Naive thymus-derived CD8-positive, alpha-beta T cell (primary cell): ENCODE results near the gene LAMA2. TPM values are rescaled to one million over a fixed set of nuclear protein-coding genes. Genes with fewer than 3 reads are reported as not detected.

Source experiments
- ATAC-seq, 2 donors: fragments of 150-1000 bp; cut with Tn5 transposase in 1 of 2; sonication (Bioruptor Pico), chemical (Tn5 transposase) in 1 of 2; 1 replicate in 1 of 2; 2 replicates in 1 of 2; pipeline ENCODE4 v1.10.0; 2021; ENCODE audit warnings: mild to moderate bottlenecking in 2 of 2, moderate library complexity in 2 of 2
- POLR2A ChIA-PET: fragments of 350-600 bp; sonication (Branson Sonifier 250); formaldehyde crosslinking; loops from one replicate; lab custom pipeline; 2021; ENCODE audit warnings: antibody characterized with exemption; lab: Charles Lee
- DNase-seq, 10 donors: peaks; one replicate each; pipeline versions ENCODE4 v3.0.0 to v3.0.0-alpha.2; 2020 to 2022
- H3K27ac Mint-ChIP-seq, 10 donors: one replicate each; pipeline ENCODE4 v1.8.0; 2020 to 2022; ENCODE audit warnings: mild to moderate bottlenecking in 10 of 10, mixed read lengths in 10 of 10, moderate library complexity in 4 of 10, inconsistent platforms in 1 of 10
- H3K27me3 Mint-ChIP-seq, 5 donors: one replicate each; pipeline ENCODE4 v1.8.0; 2021 to 2022; ENCODE audit warnings: mixed read lengths in 5 of 5
- H3K36me3 Mint-ChIP-seq, 3 donors: one replicate each; pipeline ENCODE4 v1.8.0; 2020 to 2022; ENCODE audit warnings: mixed read lengths in 3 of 3, mild to moderate bottlenecking in 2 of 3, inconsistent platforms in 1 of 3
- H3K4me1 Mint-ChIP-seq, 4 donors: one replicate each; pipeline ENCODE4 v1.8.0; 2021 to 2022; ENCODE audit warnings: mixed read lengths in 4 of 4
- H3K4me3 Mint-ChIP-seq, 10 donors: one replicate each; pipeline ENCODE4 v1.8.0; 2020 to 2022; ENCODE audit warnings: mild to moderate bottlenecking in 10 of 10, mixed read lengths in 10 of 10, moderate library complexity in 6 of 10, inconsistent platforms in 1 of 10
- H3K9me3 Mint-ChIP-seq, 9 donors: one replicate each; pipeline ENCODE4 v1.8.0; 2020 to 2022; ENCODE audit warnings: mixed read lengths in 9 of 9, mild to moderate bottlenecking in 3 of 9, inconsistent platforms in 1 of 9, moderate library complexity in 1 of 9
- polyA plus RNA-seq, 3 donors: library from polyadenylated mRNA; unstranded; fragments of 300-500 nt; fragmentation: Illumina TruSeq; gene quantifications; one replicate each; pipeline ENCODE4 v1.2.3, GENCODE V29; 2021
- total RNA-seq, 8 experiments: library from RNA in 2 of 8; stranded (reverse) in 2 of 8; gene quantifications; one replicate each; pipeline ENCODE4 v1.2.3 and lab custom pipeline; 2021 to 2026

The LAMA2 gene
- total and polyA plus RNA-seq, 5 experiments from 2014 or later: not detected

DNA sequence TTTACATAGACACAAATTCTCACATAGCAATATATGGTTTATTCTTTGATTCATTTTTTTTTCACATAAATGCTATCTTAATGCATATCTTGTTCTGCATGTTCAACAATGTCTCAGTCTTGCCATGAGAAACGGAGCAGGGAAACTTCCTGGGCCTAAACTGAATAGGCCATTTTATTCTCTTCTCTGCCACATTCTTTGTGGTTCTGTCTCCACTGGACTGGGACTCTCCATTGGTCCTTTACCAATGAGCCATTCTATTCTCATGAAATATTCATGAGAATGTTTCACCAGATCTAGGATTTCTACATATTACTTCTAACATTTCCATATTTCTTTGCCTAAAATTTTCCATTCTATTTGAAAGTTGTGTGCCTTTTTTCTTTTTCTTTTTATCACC, 42.8 kb downstream of the LAMA2 start:
- Mint-ChIP-seq H3K4me3 (no peak overlapping the region), H3K36me3 (peaks cover 0 to 4% (median 0%) of the 10 kb centered on the region in 3 donors), H3K9me3 (peaks cover 0 to 7% (median 0%) of the 10 kb centered on the region in 9 donors), H3K4me1 (no peaks in the 10 kb centered on the region), H3K27ac (no peak overlapping the region), H3K27me3 (peaks cover 3 to 12% (median 11%) of the 10 kb centered on the region in 5 donors)
- POLR2A ChIA-PET: no interaction called here
- ATAC-seq: no peak
- no peak for DNase-seq

DNA sequence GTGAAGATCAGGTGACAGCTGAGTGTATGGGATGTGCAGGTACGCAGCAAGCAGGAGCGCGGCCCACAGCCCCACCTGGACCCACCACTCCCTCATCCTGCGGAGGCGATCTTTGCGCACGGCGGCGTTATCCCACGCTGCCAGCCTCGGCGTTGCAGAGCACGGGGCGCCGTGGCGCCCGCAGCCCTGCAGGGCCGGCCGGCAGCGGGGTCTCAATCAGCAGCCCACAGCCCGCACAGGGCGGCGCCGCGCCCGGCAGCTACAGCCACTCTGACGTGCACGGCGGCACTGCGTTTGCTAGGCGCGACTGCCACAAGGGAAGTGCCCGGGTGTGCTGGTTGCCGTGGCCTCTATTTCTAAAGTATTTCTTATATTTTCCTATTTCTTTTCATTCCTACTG, 46.9 kb downstream of the LAMA2 start:
- no peaks in the 10 kb centered on the region for H3K4me1 Mint-ChIP-seq
- ATAC-seq (no peak), DNase-seq (no peak)
- H3K27me3 Mint-ChIP-seq: peaks cover 2 to 14% (median 13%) of the 10 kb centered on the region in 5 donors
- POLR2A ChIA-PET: no interaction called here
- H3K9me3 Mint-ChIP-seq: peaks cover 0 to 5% (median 0%) of the 10 kb centered on the region in 9 donors
- H3K27ac Mint-ChIP-seq: no peak overlapping the region
- H3K36me3 Mint-ChIP-seq: no peaks in the 10 kb centered on the region
- H3K4me3 Mint-ChIP-seq: no peak overlapping the region

DNA sequence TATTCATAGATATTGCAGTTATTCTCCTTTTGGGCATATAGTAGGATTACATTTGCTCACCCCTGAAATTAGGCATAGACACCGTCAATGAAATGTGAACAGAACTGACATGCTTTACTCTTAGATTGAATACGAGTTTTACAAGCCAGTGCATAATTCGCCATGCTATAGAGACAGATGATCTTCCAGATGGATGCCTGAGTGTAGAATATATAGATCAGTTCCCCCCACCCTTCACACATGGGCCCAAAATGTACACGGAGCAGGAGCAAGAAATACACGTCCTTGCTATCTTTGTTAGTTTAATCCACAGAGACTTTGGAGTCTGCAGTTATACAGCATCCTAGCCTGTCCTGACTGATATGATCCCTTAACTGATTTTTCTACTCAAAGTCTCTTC, 47.4 kb downstream of the LAMA2 start:
- ATAC-seq: no peak
- no peak overlapping the region for H3K4me3 Mint-ChIP-seq
- no peaks in the 10 kb centered on the region for H3K4me1 Mint-ChIP-seq
- H3K27ac Mint-ChIP-seq: no peak overlapping the region
- H3K9me3 Mint-ChIP-seq: peaks cover 0 to 5% (median 0%) of the 10 kb centered on the region in 9 donors
- H3K27me3 Mint-ChIP-seq: peaks cover 3 to 18% (median 13%) of the 10 kb centered on the region in 5 donors
- DNase-seq: no peak
- no peaks in the 10 kb centered on the region for H3K36me3 Mint-ChIP-seq
- POLR2A ChIA-PET: no interaction called here

DNA sequence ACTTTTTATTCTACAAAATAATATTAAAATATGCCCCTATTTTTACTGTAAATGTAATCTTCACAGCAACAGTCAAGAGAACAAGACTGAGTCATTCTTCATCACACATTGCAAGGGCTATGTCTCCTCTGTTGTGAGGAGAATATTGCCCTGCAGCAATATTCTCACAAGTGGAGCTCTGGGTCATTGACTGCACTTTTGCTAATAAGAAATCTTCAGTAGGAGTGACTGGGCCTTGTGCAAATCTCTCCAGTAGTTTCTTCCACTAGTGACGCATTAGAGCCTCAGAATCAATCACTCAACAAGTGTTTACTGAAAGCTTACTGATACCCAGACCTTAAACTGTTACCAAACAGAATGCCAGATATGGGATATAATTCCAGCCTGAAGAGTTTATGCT, 49.1 kb downstream of the LAMA2 start:
- POLR2A ChIA-PET: no interaction called here
- ATAC-seq (no peak), DNase-seq (no peak)
- Mint-ChIP-seq H3K9me3 (peaks cover 0 to 5% (median 0%) of the 10 kb centered on the region in 9 donors), H3K4me3 (no peak overlapping the region), H3K27me3 (peaks cover 4 to 27% (median 12%) of the 10 kb centered on the region in 5 donors), H3K27ac (no peak overlapping the region), H3K4me1 (no peaks in the 10 kb centered on the region), H3K36me3 (no peaks in the 10 kb centered on the region)

DNA sequence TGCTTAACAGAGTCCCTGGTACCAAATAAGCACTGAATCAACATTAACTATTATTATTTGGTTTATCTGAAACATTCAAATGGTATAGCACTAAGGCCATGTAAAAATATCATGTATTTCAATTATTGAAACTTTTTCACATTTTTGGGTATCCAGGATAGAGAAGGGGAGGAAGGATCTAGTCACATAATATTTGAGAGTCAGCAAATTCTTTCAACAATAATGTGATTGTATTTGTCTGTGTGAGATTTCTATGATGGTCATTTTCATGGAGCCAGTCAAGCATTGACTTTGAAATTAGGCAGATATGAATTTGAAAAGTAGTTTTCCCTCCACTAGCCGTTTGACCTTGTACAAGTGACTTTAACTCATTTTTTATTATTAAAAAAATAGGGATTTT, 67.9 kb downstream of the LAMA2 start:
- H3K9me3 Mint-ChIP-seq: no peaks in the 10 kb centered on the region
- H3K4me3 Mint-ChIP-seq: no peak overlapping the region
- H3K36me3 Mint-ChIP-seq: no peaks in the 10 kb centered on the region
- no peak for DNase-seq
- peaks cover 0 to 5% (median 3%) of the 10 kb centered on the region in 5 donors for H3K27me3 Mint-ChIP-seq
- POLR2A ChIA-PET: no interaction called here
- H3K4me1 Mint-ChIP-seq: no peaks in the 10 kb centered on the region
- ATAC-seq: no peak
- no peak overlapping the region for H3K27ac Mint-ChIP-seq

DNA sequence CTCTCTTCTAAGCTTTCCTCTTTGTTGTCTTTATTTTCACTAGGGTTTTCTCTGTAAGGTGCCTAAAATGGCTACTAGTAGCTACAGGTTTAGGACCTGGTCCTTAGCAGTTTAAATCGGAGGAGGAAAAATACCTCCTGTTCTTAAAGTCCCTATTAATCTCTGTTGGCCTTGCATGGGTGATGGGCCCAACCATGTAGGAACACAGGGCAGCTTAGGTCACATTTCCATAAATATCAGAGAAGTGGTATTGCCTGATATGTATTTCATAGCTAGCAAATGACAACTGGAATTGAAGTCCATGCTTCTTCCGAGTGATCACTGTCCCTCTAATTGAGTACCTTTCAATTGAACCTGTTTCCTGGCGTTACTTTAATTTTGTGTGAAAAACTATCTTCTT, 70.0 kb downstream of the LAMA2 start:
- ATAC-seq (no peak), DNase-seq (no peak)
- Mint-ChIP-seq H3K36me3 (no peaks in the 10 kb centered on the region), H3K4me1 (no peaks in the 10 kb centered on the region), H3K27me3 (peaks cover 0 to 5% (median 0%) of the 10 kb centered on the region in 5 donors), H3K9me3 (no peaks in the 10 kb centered on the region), H3K4me3 (no peak overlapping the region), H3K27ac (no peak overlapping the region)
- POLR2A ChIA-PET: no interaction called here

DNA sequence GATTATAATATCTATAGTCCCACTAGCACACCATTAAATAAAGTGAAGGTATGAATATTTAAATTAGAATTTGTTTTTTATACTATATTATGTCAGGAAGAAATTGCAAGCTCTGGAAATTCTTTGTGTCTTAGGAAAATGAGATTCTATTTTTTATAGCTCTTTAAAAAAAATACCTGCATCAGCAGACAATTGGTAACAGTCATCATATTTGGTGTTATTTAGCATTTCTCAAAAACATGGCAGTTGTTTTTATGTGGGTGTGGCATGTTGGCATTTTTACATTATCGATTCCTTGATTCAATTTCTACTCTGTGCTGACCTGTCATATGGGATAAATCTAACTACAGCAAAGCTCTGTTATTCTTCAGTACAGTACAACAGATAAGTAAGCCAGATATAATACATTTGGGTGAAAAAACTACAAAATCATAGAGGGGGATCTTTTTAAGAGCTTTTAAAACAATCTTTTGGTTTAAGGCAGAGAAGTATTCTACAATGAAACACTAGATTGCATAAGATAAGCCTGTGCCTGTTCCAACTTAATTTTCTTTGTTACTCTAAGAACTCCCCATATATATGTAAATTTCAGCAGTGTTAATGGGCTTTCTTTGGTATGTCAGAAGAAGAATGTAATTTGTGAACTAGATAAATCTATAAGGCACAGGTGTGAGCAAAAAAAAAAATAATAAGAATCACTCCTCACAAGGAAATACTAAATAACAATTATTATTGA, 71.5 kb downstream of the LAMA2 start:
- Mint-ChIP-seq H3K4me3 (no peak overlapping the region), H3K36me3 (no peaks in the 10 kb centered on the region), H3K9me3 (no peaks in the 10 kb centered on the region), H3K4me1 (no peaks in the 10 kb centered on the region), H3K27me3 (peaks cover 0 to 7% (median 0%) of the 10 kb centered on the region in 5 donors), H3K27ac (no peak overlapping the region)
- POLR2A ChIA-PET: no interaction called here
- DNase-seq (no peak), ATAC-seq (no peak)

DNA sequence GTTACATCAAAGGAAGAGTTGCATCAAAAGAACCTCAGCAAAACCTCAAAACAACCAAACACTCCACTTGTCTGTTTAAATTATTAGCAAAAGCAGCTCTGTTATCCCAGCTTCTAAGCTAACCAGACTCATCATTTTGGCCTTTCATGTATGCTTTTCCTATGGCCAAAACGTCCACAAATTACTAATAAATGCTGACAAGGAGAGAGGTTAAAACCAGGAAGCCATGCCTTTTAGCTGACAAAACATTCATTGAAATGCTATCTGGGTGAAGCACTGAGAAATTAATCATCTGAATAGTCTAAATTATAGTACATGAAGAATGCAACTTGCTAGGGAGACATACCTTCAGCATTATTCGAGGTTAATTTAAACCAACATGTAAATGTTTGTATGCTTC, 80.6 kb downstream of the LAMA2 start:
- Mint-ChIP-seq H3K27ac (no peak overlapping the region), H3K9me3 (no peaks in the 10 kb centered on the region), H3K27me3 (peaks cover 0 to 6% (median 4%) of the 10 kb centered on the region in 5 donors), H3K4me3 (no peak overlapping the region), H3K36me3 (no peaks in the 10 kb centered on the region), H3K4me1 (no peaks in the 10 kb centered on the region)
- POLR2A ChIA-PET: no interaction called here
- DNase-seq (no peak), ATAC-seq (no peak)

DNA sequence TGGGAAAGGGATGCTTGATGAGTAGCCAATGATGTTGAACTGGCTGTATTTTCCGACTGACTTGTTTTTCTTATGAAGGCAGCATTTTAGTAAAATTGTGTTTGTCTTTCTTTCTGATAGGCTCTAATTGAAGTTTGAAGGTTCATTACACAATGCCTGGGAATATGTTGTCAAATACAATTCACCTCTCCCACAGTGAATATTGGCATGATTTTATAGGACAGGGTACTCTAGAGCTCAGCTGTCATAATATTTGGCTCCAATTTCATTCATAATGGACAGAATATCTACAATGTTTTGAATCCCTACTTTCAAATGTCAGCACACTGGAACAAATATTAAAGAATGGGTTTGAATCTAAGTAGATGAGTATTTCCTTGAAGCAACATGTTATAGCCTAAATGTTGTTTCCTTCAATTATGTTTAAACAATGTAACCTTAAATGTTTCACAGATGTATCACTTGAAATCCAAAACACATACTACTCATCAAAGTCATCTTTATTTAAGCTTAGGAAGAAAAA, 81.4 kb downstream of the LAMA2 start:
- Mint-ChIP-seq H3K27me3 (peaks cover 0 to 6% (median 4%) of the 10 kb centered on the region in 5 donors), H3K4me3 (no peak overlapping the region)
- POLR2A ChIA-PET: no interaction called here

DNA sequence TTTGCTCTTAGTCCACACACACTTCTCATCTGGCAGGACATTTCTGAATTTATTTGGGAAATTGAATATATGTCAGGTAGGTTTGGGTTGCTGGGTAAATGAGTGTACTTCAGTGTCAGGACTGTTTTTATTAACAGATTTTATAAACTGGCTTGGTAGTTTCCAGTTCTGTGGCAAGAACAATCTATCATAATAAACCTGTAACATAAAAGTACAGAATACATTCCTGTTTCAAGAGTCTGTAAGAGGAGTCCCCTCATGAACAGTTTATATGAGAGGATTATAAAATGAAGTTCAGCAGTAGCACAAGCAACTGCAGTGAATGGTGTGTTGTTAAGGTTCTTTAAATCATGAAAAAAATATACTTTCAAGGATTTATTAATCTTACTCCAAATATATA, 81.8 kb downstream of the LAMA2 start:
- POLR2A ChIA-PET: no interaction called here
- H3K27ac Mint-ChIP-seq: no peak overlapping the region
- H3K4me1 Mint-ChIP-seq: no peaks in the 10 kb centered on the region
- no peaks in the 10 kb centered on the region for H3K9me3 Mint-ChIP-seq
- DNase-seq (no peak), ATAC-seq (no peak)
- H3K4me3 Mint-ChIP-seq: no peak overlapping the region
- peaks cover 0 to 6% (median 3%) of the 10 kb centered on the region in 5 donors for H3K27me3 Mint-ChIP-seq
- no peaks in the 10 kb centered on the region for H3K36me3 Mint-ChIP-seq

More for the DNA sequence above, 81.4 kb downstream of the LAMA2 start:
- no peaks in the 10 kb centered on the region for H3K4me1 Mint-ChIP-seq
- no peak for ATAC-seq
- DNase-seq: no peak
- no peak overlapping the region for H3K27ac Mint-ChIP-seq
- H3K36me3 Mint-ChIP-seq: no peaks in the 10 kb centered on the region
- no peaks in the 10 kb centered on the region for H3K9me3 Mint-ChIP-seq

DNA sequence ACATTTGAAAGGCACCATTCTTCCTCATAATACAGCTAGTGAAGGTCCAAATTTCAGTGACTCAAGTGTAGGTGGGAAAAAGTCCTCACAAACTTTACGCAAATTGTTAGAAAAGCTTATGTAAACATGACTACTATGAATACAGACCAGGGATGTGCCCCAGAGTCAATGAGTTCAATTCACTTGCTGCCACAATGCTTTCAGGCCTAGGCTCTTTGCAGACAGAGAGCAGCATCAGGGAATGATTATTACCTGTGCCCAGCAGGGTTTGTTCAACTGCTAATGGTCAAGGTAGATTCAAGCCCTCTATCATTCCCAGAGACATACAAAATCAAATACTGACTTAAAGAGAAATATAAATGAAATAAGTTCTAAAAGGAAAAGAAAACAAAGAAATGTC, 84.0 kb downstream of the LAMA2 start:
- H3K27me3 Mint-ChIP-seq: peaks cover 0 to 5% (median 1%) of the 10 kb centered on the region in 5 donors
- H3K4me3 Mint-ChIP-seq: no peak overlapping the region
- H3K36me3 Mint-ChIP-seq: no peaks in the 10 kb centered on the region
- no peak overlapping the region for H3K27ac Mint-ChIP-seq
- POLR2A ChIA-PET: no interaction called here
- H3K4me1 Mint-ChIP-seq: no peaks in the 10 kb centered on the region
- DNase-seq (no peak), ATAC-seq (no peak)
- no peaks in the 10 kb centered on the region for H3K9me3 Mint-ChIP-seq

DNA sequence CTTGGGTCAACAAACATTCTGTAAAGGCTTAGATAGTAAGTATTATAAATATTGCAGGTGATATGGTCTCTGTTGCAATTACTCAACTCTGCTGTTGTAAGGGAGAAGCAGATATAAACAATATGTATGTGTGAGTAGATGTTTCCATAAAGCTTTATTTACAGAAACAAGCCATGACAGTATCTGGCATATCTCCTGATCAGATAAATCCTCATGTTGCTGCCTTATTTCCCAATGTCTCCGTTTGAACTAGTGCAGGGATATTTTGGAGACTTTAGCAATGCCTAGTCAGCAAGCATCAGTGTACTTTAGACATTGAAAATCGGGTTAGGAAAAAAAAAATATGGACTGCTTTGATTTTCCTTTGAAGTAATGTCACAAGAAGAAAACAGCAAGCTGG, 96.1 kb downstream of the LAMA2 start:
- no peaks in the 10 kb centered on the region for H3K4me1 Mint-ChIP-seq
- no peak for ATAC-seq
- H3K4me3 Mint-ChIP-seq: no peak overlapping the region
- peaks cover 0 to 29% (median 4%) of the 10 kb centered on the region in 5 donors for H3K27me3 Mint-ChIP-seq
- H3K9me3 Mint-ChIP-seq: peaks cover 0 to 9% (median 0%) of the 10 kb centered on the region in 9 donors
- POLR2A ChIA-PET: no interaction called here
- H3K27ac Mint-ChIP-seq: no peak overlapping the region
- no peak for DNase-seq
- H3K36me3 Mint-ChIP-seq: no peaks in the 10 kb centered on the region

DNA sequence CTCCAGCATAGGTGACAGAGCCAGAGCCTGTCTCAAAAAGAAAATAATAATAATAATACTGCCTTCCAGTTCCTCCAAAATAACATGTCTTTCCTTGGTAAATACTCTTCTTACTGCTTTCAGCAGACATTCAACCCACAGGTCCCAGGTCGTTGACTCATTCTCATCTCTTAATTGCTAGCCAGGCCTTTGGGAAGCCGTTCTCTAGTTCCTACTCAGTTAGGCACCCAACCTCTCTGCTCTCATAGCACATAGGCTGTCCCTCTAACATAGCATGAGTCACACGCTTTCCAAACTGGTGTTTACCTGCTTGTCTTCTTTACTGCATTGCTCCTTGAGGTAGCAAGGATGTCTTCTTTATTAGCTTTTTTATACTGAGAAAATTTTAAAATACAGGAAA, 98.8 kb downstream of the LAMA2 start:
- Mint-ChIP-seq H3K27me3 (peaks cover 0 to 18% (median 5%) of the 10 kb centered on the region in 5 donors), H3K36me3 (no peaks in the 10 kb centered on the region), H3K27ac (no peak overlapping the region), H3K4me1 (no peaks in the 10 kb centered on the region), H3K4me3 (no peak overlapping the region), H3K9me3 (peaks cover 0 to 9% (median 0%) of the 10 kb centered on the region in 9 donors)
- DNase-seq (no peak), ATAC-seq (no peak)
- POLR2A ChIA-PET: no interaction called here

DNA sequence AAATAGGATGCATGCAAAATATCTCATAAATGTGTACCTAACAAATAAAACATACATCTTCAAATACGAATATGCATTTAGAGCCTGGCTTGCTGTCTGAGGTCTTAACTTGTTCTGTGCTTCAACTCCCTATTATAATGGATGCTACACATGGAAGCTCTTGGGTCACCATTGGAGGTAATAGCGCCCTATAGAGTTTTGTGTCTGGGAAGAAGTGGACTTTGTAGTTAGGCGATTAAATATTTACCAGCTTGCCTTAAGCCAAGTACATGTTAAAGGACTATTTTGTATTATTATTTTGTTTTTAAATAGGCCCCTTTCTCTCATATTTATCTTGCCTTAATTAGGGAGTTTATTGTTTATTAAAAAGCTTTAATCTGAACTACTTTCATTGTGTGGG, 107.4 kb downstream of the LAMA2 start:
- no peak overlapping the region for H3K27ac Mint-ChIP-seq
- POLR2A ChIA-PET: no interaction called here
- no peaks in the 10 kb centered on the region for H3K4me1 Mint-ChIP-seq
- H3K4me3 Mint-ChIP-seq: no peak overlapping the region
- ATAC-seq: no peak
- no peaks in the 10 kb centered on the region for H3K9me3 Mint-ChIP-seq
- no peaks in the 10 kb centered on the region for H3K36me3 Mint-ChIP-seq
- H3K27me3 Mint-ChIP-seq: peaks cover 0 to 4% (median 0%) of the 10 kb centered on the region in 5 donors
- DNase-seq: no peak
